Measurements from ENCODE around the gene FBXL7. TPM values are rescaled to one million over a fixed set of nuclear protein-coding genes. Genes with fewer than 3 reads are reported as not detected.

The FBXL7 gene
- polyA plus RNA-seq, 1 donor from 2014 or later = 0.24 TPM

- H3K79me2 ChIP-seq (replicated peaks; ENCODE audit: insufficient read depth, low read length) = no peaks in the 10 kb centered on the region
- no peaks in the 10 kb centered on the region for H3K27me3 ChIP-seq (ENCODE audit: insufficient read depth, low read depth, low read length)
- TF ChIP-seq MXI1 (conservative IDR thresholded peaks at IDR 0.05; ENCODE audit: poor library complexity, severe bottlenecking) (no peak), EZH2 (IDR thresholded peaks at IDR 0.05; ENCODE audit: borderline replicate concordance, insufficient read depth, low read length, poor library complexity, severe bottlenecking) (no peak), REST (IDR thresholded peaks at IDR 0.05; ENCODE audit: borderline replicate concordance) (no peak), SMC3 (conservative IDR thresholded peaks at IDR 0.05; ENCODE audit: poor library complexity) (no peak), EP300 (conservative IDR thresholded peaks at IDR 0.05; ENCODE audit: poor library complexity, severe bottlenecking) (no peak), TAF1 (IDR thresholded peaks at IDR 0.05; ENCODE audit: low read depth) (no peak), RAD21 (conservative IDR thresholded peaks at IDR 0.05) (no peak), POLR2AphosphoS5 (IDR thresholded peaks at IDR 0.05) (no peak)
- TF ChIP-seq, protein P1, sequence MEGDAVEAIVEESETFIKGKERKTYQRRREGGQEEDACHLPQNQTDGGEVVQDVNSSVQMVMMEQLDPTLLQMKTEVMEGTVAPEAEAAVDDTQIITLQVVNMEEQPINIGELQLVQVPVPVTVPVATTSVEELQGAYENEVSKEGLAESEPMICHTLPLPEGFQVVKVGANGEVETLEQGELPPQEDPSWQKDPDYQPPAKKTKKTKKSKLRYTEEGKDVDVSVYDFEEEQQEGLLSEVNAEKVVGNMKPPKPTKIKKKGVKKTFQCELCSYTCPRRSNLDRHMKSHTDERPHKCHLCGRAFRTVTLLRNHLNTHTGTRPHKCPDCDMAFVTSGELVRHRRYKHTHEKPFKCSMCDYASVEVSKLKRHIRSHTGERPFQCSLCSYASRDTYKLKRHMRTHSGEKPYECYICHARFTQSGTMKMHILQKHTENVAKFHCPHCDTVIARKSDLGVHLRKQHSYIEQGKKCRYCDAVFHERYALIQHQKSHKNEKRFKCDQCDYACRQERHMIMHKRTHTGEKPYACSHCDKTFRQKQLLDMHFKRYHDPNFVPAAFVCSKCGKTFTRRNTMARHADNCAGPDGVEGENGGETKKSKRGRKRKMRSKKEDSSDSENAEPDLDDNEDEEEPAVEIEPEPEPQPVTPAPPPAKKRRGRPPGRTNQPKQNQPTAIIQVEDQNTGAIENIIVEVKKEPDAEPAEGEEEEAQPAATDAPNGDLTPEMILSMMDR (IDR thresholded peaks at IDR 0.05; ENCODE audit: poor library complexity, severe bottlenecking) = no peak
Observed at GRCh38 chr5:15727375-15727774, 227.4 kb downstream of the FBXL7 start.

DNA sequence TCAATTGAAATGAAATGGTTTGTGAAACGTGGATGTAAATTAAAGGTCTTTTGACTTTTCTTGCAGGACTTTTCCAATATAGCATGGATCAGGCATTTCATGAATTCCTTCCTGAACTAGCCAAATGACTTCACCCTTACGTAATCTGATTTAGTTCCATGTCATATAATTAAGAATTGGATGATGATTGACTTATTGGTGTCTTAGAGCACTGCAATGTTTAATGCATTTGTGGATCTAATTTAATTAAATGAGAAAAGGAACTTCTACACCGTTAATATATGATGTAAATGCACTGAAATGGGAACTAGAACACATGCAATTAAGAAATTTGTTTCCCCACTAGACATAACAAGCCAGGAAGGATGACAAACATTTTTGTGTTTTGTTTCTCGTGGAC, 228.8 kb downstream of the FBXL7 start:
- Histone ChIP-seq H3K27me3 (ENCODE audit: insufficient read depth, low read depth, low read length) (no peaks in the 10 kb centered on the region), H3K36me3 (ENCODE audit: insufficient read depth, low read length) (no peaks in the 10 kb centered on the region), H4K20me1 (ENCODE audit: insufficient read depth) (no peaks in the 10 kb centered on the region), H3K9me3 (ENCODE audit: low read length) (peaks cover 4% of the 10 kb centered on the region), H3K79me2 (replicated peaks; ENCODE audit: insufficient read depth, low read length) (no peaks in the 10 kb centered on the region), H3F3A (ENCODE audit: insufficient read depth, low read length, poor library complexity, severe bottlenecking) (no peaks in the 10 kb centered on the region), H3K4me3 (ENCODE audit: low read length) (no peak overlapping the region), H2AFZ (ENCODE audit: low read depth, low read length) (no peak overlapping the region), H3K4me2 (ENCODE audit: low read length) (no peak overlapping the region), H3K9ac (ENCODE audit: low read length) (no peak overlapping the region), H3K27ac (ENCODE audit: low read length) (no peak overlapping the region), H3K9me2 (ENCODE audit: insufficient read depth, low read length) (no peaks in the 10 kb centered on the region)
- TF ChIP-seq SMC3 (conservative IDR thresholded peaks at IDR 0.05; ENCODE audit: poor library complexity) (no peak), EP300 (conservative IDR thresholded peaks at IDR 0.05; ENCODE audit: poor library complexity, severe bottlenecking) (no peak)

More at GRCh38 chr5:15727375-15727774, 227.4 kb downstream of the FBXL7 start:
- Histone ChIP-seq H3K9me2 (ENCODE audit: insufficient read depth, low read length) (no peaks in the 10 kb centered on the region), H3K4me2 (ENCODE audit: low read length) (no peak overlapping the region), H3K9ac (ENCODE audit: low read length) (no peak overlapping the region), H3K9me3 (ENCODE audit: low read length) (peaks cover 4% of the 10 kb centered on the region), H3F3A (ENCODE audit: insufficient read depth, low read length, poor library complexity, severe bottlenecking) (no peaks in the 10 kb centered on the region), H3K36me3 (ENCODE audit: insufficient read depth, low read length) (no peaks in the 10 kb centered on the region), H3K27ac (ENCODE audit: low read length) (no peak overlapping the region), H3K4me3 (ENCODE audit: low read length) (no peak overlapping the region), H4K20me1 (ENCODE audit: insufficient read depth) (no peaks in the 10 kb centered on the region), H2AFZ (ENCODE audit: low read depth, low read length) (no peak overlapping the region)

DNA sequence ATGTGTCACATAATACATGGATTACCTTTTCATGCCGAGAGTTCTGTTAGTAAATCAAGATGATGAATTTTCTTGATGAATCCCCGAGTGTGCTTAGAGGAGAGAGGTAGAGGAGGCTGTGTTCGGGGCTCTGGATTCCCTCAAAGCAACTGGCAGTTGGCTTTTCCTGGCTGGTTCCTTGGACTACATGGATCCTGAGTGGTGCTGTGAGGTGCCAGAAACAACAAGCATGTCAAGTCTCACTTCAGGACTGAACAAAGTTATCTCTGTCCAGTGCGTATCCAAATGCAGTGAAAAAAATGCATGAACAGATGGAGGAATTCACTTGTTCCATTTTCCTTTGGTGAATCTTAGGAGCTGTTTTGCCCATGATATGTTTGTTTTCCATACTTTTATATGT, 231.7 kb downstream of the FBXL7 start:
- peaks cover 4% of the 10 kb centered on the region for H3K9me3 ChIP-seq (ENCODE audit: low read length)

More for the DNA sequence above, 231.7 kb downstream of the FBXL7 start:
- Histone ChIP-seq H3K4me3 (ENCODE audit: low read length) (no peak overlapping the region), H4K20me1 (ENCODE audit: insufficient read depth) (no peaks in the 10 kb centered on the region), H3K79me2 (replicated peaks; ENCODE audit: insufficient read depth, low read length) (no peaks in the 10 kb centered on the region), H3K36me3 (ENCODE audit: insufficient read depth, low read length) (no peaks in the 10 kb centered on the region), H3K27me3 (ENCODE audit: insufficient read depth, low read depth, low read length) (no peaks in the 10 kb centered on the region), H3K27ac (ENCODE audit: low read length) (no peak overlapping the region), H3K9ac (ENCODE audit: low read length) (no peak overlapping the region), H3K4me2 (ENCODE audit: low read length) (no peak overlapping the region), H2AFZ (ENCODE audit: low read depth, low read length) (no peak overlapping the region), H3K9me2 (ENCODE audit: insufficient read depth, low read length) (no peaks in the 10 kb centered on the region), H3F3A (ENCODE audit: insufficient read depth, low read length, poor library complexity, severe bottlenecking) (no peaks in the 10 kb centered on the region)
- no peak for TF ChIP-seq TAF1 (IDR thresholded peaks at IDR 0.05; ENCODE audit: low read depth)
- TF ChIP-seq, protein P1 (IDR thresholded peaks at IDR 0.05; ENCODE audit: poor library complexity, severe bottlenecking) = no peak
- TF ChIP-seq EZH2 (IDR thresholded peaks at IDR 0.05; ENCODE audit: borderline replicate concordance, insufficient read depth, low read length, poor library complexity, severe bottlenecking) = no peak
- TF ChIP-seq EP300 (conservative IDR thresholded peaks at IDR 0.05; ENCODE audit: poor library complexity, severe bottlenecking) = no peak
- no peak for TF ChIP-seq MXI1 (conservative IDR thresholded peaks at IDR 0.05; ENCODE audit: poor library complexity, severe bottlenecking)
- no peak for TF ChIP-seq REST (IDR thresholded peaks at IDR 0.05; ENCODE audit: borderline replicate concordance)
- TF ChIP-seq SMC3 (conservative IDR thresholded peaks at IDR 0.05; ENCODE audit: poor library complexity) = no peak
- no peak for TF ChIP-seq RAD21 (conservative IDR thresholded peaks at IDR 0.05)
- no peak for TF ChIP-seq POLR2AphosphoS5 (IDR thresholded peaks at IDR 0.05)
